Uterus (tissue), 4 donors: ENCODE results near the gene CDHR1. TPM values are rescaled to one million over a fixed set of nuclear protein-coding genes. Genes with fewer than 3 reads are reported as not detected.

ENCODE experiments used
- DNase-seq, 2 donors: peaks; one replicate each; pipeline ENCODE4 v3.0.0-alpha.2; 2019 to 2020
- H3K27ac ChIP-seq, 2 donors: fragments of 200-600 bp; sonication (generic); 1 replicate in 1 of 2; 2 replicates in 1 of 2; pipeline ENCODE4 v1.5.1; 2016 to 2018
- H3K27me3 ChIP-seq, 2 donors: fragments of 200-600 bp; sonication (generic); one replicate each; pipeline ENCODE4 v1.5.1; 2018 to 2019; ENCODE audit warnings: control low read depth in 1 of 2
- H3K36me3 ChIP-seq, 2 donors: fragments of 200-600 bp; sonication (generic); one replicate each; pipeline ENCODE4 v1.5.1; 2019; ENCODE audit warnings: control low read depth in 1 of 2
- H3K4me1 ChIP-seq, 2 donors: fragments of 200-600 bp; sonication (generic); one replicate each; pipeline ENCODE4 v1.5.1; 2018 to 2019; ENCODE audit warnings: control low read depth in 1 of 2
- H3K4me3 ChIP-seq, 2 donors: fragments of 200-600 bp; sonication (generic); 1 replicate in 1 of 2; 2 replicates in 1 of 2; pipeline ENCODE4 v1.5.1; 2018 to 2019; ENCODE audit warnings: mild to moderate bottlenecking in 1 of 2
- H3K9me3 ChIP-seq, 2 donors: fragments of 200-600 bp; sonication (generic); one replicate each; pipeline ENCODE4 v1.5.1; 2019; ENCODE audit warnings: control low read depth in 1 of 2
- POLR2A ChIP-seq, 2 donors: fragments of 450-650 bp; IDR thresholded peaks; one replicate each; pipeline ENCODE4 v1.6.1; 2016; ENCODE audit warnings: antibody characterized with exemption in 2 of 2, mild to moderate bottlenecking in 1 of 2, moderate library complexity in 1 of 2
- intact Hi-C: fragments of 100-400 bp; cut with DNase I; formaldehyde crosslinking; loops from one replicate; pipeline ENCODE4 v1.15.1; 2023; ENCODE audit warnings: low total_unique reads
- total RNA-seq, 4 donors: library from RNA; depleted of rRNA in 3 of 4; stranded (reverse); fragments of >200 nt in 3 of 4; gene quantifications; one replicate each; pipeline versions ENCODE4 v1.1.0 to v1.2.4, GENCODE V29; 2014 to 2023
- TF ChIP-seq, protein P1 (sequence below), 4 experiments: fragments of 200-600 bp in 2 of 4; fragments of 450-650 bp in 2 of 4; sonication (generic) in 2 of 4; IDR thresholded peaks; one replicate each; pipeline ENCODE4 v1.5.1; 2016 to 2019; ENCODE audit warnings: antibody characterized with exemption in 4 of 4, mild to moderate bottlenecking in 2 of 4, moderate library complexity in 1 of 4
- donor health status: DM: yes; HTN: yes; CAD: no.

Gene CDHR1
- total RNA-seq, 4 donors from 2014 or later, result under 0.01 to 1.5 (median 1.0) TPM; not detected in 1

DNA sequence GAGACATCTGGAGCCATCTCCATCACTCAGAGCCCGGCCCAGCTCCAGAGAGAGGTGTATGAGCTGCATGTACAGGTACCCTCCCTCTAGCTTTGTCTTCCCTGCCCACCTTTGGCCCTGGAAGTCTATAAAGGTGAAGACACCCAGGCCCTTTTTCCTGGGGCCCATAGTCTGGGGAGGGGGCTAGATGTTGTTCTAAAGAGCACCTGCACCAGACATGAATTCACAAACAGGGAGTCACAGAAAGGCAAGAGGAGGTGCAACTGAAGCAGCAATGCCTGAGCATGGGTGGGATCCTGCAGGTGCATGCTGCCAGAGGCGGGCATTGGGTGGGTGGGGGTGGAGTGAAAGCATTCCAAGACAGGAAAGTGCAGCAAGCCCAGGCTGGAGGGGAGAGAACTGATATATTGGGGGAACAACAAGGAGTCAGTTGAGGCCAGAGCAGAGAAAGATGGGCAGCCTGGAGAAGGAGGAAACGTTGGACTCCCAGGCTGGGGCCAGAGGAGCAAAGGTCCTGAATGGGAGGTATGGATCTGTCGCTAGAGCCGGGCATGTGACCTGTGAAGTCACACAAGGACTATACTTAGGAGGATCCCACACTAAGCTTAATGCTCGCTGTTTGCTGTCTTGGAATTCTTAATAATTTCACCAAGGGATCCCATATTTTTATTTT is 11.7 kb downstream of the CDHR1 start:
- intact Hi-C loops, result no loop called here
- DNase-seq, result no peak
- no peaks in the 10 kb centered on the region for H3K27me3 ChIP-seq
- H3K4me3 ChIP-seq, result no peak overlapping the region
- no peaks in the 10 kb centered on the region for H3K36me3 ChIP-seq
- no peaks in the 10 kb centered on the region for H3K4me1 ChIP-seq
- H3K27ac ChIP-seq, result no peak overlapping the region
- no peaks in the 10 kb centered on the region for H3K9me3 ChIP-seq
- TF ChIP-seq POLR2A (IDR thresholded peaks at IDR 0.05), result no peak
- TF ChIP-seq, protein P1, sequence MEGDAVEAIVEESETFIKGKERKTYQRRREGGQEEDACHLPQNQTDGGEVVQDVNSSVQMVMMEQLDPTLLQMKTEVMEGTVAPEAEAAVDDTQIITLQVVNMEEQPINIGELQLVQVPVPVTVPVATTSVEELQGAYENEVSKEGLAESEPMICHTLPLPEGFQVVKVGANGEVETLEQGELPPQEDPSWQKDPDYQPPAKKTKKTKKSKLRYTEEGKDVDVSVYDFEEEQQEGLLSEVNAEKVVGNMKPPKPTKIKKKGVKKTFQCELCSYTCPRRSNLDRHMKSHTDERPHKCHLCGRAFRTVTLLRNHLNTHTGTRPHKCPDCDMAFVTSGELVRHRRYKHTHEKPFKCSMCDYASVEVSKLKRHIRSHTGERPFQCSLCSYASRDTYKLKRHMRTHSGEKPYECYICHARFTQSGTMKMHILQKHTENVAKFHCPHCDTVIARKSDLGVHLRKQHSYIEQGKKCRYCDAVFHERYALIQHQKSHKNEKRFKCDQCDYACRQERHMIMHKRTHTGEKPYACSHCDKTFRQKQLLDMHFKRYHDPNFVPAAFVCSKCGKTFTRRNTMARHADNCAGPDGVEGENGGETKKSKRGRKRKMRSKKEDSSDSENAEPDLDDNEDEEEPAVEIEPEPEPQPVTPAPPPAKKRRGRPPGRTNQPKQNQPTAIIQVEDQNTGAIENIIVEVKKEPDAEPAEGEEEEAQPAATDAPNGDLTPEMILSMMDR (IDR thresholded peaks at IDR 0.05), result no peak

DNA sequence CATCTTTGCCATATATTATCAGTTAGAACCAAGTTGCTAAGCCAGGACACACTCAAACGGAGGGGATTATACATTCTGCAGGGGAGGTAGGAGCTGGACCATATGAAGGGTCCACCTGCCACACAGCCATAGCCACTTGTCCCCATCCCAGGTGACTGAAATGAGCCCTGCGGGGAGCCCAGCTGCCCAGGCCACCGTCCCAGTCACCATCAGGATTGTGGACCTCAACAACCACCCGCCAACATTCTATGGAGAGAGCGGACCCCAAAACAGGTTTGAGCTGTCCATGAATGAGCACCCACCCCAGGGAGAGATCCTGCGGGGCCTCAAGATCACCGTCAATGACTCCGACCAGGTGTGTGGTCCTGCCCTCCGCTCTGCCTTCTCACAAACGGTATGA is 13.7 kb downstream of the CDHR1 start:
- Histone ChIP-seq H3K27ac (no peak overlapping the region), H3K4me1 (no peaks in the 10 kb centered on the region), H3K27me3 (no peaks in the 10 kb centered on the region), H3K36me3 (no peaks in the 10 kb centered on the region), H3K4me3 (no peak overlapping the region), H3K9me3 (no peaks in the 10 kb centered on the region)
- intact Hi-C loops, result no loop called here
- no peak for DNase-seq
- TF ChIP-seq, protein P1 (IDR thresholded peaks at IDR 0.05), result no peak
- no peak for TF ChIP-seq POLR2A (IDR thresholded peaks at IDR 0.05)

DNA sequence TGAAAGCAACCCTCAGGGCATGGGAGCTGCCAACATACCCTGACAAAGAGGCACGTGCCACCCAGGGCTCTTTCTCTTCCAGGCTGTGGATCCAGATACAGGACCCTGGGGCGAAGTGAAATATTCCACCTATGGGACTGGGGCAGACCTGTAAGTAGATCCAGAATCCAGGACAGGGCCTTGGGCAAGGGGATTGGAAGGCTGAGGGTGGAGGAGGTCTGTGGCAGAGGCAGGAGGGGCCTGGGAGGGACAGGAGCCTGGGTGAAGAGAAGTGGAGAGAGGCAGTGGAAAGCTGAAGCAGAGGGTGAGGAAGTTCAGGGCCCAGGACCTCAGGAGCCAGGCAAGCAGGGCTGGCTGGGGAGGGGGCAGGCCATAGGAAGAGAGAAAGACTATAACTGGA is 17.2 kb downstream of the CDHR1 start:
- Histone ChIP-seq H3K9me3 (no peaks in the 10 kb centered on the region), H3K4me1 (no peaks in the 10 kb centered on the region), H3K27ac (no peak overlapping the region), H3K36me3 (no peaks in the 10 kb centered on the region), H3K27me3 (no peaks in the 10 kb centered on the region), H3K4me3 (no peak overlapping the region)
- TF ChIP-seq POLR2A (IDR thresholded peaks at IDR 0.05), result no peak
- TF ChIP-seq, protein P1 (IDR thresholded peaks at IDR 0.05), result no peak
- no peak for DNase-seq
- intact Hi-C loops, result no loop called here

DNA sequence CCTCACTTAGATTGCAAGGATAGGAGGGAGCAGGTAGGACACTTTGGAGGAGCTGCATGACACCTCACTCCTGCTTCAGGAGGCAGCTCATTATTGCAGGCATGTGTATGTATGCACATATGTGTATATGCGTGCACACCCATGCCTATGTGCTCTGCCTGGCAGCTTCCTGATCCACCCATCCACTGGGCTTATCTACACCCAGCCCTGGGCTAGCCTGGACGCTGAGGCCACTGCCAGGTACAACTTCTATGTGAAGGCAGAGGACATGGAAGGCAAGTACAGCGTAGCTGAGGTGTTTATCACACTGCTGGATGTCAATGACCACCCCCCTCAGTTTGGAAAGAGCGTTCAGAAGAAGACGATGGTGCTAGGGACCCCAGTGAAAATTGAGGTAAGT is 17.7 kb downstream of the CDHR1 start:
- no peak for DNase-seq
- TF ChIP-seq POLR2A (IDR thresholded peaks at IDR 0.05), result no peak
- TF ChIP-seq, protein P1 (IDR thresholded peaks at IDR 0.05), result no peak
- no peaks in the 10 kb centered on the region for H3K9me3 ChIP-seq
- H3K27me3 ChIP-seq, result no peaks in the 10 kb centered on the region
- intact Hi-C loops, result no loop called here
- no peaks in the 10 kb centered on the region for H3K36me3 ChIP-seq
- H3K4me1 ChIP-seq, result no peaks in the 10 kb centered on the region
- H3K4me3 ChIP-seq, result no peak overlapping the region
- no peak overlapping the region for H3K27ac ChIP-seq

DNA sequence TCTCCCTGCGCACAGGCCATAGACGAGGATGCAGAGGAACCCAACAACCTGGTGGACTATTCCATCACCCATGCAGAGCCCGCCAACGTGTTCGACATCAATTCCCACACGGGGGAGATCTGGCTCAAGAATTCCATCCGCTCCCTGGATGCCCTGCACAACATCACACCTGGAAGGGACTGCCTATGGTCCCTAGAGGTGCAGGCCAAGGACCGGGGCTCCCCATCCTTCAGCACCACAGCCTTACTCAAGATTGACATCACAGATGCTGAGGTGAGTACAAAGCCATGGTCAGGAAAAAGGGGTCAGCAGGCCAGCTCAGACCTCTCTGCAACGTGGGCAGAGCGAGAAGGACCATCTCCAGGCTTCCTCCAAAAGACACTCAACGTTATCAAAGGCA is 18.7 kb downstream of the CDHR1 start:
- Histone ChIP-seq H3K36me3 (no peaks in the 10 kb centered on the region), H3K27ac (no peak overlapping the region), H3K27me3 (no peaks in the 10 kb centered on the region), H3K4me3 (no peak overlapping the region), H3K9me3 (no peaks in the 10 kb centered on the region), H3K4me1 (no peaks in the 10 kb centered on the region)
- no peak for DNase-seq
- intact Hi-C loops, result no loop called here
- TF ChIP-seq, protein P1 (IDR thresholded peaks at IDR 0.05), result no peak
- TF ChIP-seq POLR2A (IDR thresholded peaks at IDR 0.05), result no peak
